ENCODE data around the gene ZNF277.

Gene ZNF277

DNA sequence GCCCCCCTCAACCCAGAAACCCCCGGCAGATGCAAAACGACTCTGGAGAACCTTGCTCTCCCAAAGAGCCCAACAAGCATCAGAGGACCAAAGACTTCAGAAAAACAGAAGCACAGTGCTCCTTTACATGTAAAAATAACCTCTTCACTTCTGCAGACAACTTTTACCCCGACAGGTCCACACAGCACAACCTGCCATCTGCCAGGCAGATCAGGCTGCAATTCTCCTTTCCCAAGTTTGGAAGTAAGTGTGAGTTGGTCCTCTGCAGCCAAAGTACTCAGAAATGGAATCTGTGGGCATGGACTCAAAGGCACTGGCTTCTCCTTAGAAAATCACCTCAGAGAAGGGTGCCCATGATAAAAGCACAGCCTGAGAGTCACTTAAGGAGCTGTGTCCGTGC, 26.3 kb upstream of the ZNF277 start:
- TF ChIP-seq FOXM1 (IDR thresholded peaks at IDR 0.05; ENCODE audit: borderline replicate concordance, low read depth) (no peak), TAF1 (IDR thresholded peaks at IDR 0.05; ENCODE audit: low read depth) (no peak), TCF12 (IDR thresholded peaks at IDR 0.05; ENCODE audit: low read depth) (no peak), ZBTB7A (IDR thresholded peaks at IDR 0.05; ENCODE audit: low read depth) (no peak), EP300 (IDR thresholded peaks at IDR 0.05; ENCODE audit: borderline replicate concordance) (no peak), EGR1 (IDR thresholded peaks at IDR 0.05) (no peak), TEAD4 (IDR thresholded peaks at IDR 0.05) (no peak), RAD21 (IDR thresholded peaks at IDR 0.05; ENCODE audit: low read depth) (no peak), CREB1 (IDR thresholded peaks at IDR 0.05; ENCODE audit: low read depth) (no peak), CEBPB (IDR thresholded peaks at IDR 0.05) (no peak), NFIC (IDR thresholded peaks at IDR 0.05) (no peak), YY1 (IDR thresholded peaks at IDR 0.05; ENCODE audit: low read depth) (no peak)
- TF ChIP-seq, protein P1, sequence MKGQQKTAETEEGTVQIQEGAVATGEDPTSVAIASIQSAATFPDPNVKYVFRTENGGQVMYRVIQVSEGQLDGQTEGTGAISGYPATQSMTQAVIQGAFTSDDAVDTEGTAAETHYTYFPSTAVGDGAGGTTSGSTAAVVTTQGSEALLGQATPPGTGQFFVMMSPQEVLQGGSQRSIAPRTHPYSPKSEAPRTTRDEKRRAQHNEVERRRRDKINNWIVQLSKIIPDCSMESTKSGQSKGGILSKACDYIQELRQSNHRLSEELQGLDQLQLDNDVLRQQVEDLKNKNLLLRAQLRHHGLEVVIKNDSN (IDR thresholded peaks at IDR 0.05): no peak
- TF ChIP-seq, protein P2, sequence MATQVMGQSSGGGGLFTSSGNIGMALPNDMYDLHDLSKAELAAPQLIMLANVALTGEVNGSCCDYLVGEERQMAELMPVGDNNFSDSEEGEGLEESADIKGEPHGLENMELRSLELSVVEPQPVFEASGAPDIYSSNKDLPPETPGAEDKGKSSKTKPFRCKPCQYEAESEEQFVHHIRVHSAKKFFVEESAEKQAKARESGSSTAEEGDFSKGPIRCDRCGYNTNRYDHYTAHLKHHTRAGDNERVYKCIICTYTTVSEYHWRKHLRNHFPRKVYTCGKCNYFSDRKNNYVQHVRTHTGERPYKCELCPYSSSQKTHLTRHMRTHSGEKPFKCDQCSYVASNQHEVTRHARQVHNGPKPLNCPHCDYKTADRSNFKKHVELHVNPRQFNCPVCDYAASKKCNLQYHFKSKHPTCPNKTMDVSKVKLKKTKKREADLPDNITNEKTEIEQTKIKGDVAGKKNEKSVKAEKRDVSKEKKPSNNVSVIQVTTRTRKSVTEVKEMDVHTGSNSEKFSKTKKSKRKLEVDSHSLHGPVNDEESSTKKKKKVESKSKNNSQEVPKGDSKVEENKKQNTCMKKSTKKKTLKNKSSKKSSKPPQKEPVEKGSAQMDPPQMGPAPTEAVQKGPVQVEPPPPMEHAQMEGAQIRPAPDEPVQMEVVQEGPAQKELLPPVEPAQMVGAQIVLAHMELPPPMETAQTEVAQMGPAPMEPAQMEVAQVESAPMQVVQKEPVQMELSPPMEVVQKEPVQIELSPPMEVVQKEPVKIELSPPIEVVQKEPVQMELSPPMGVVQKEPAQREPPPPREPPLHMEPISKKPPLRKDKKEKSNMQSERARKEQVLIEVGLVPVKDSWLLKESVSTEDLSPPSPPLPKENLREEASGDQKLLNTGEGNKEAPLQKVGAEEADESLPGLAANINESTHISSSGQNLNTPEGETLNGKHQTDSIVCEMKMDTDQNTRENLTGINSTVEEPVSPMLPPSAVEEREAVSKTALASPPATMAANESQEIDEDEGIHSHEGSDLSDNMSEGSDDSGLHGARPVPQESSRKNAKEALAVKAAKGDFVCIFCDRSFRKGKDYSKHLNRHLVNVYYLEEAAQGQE (IDR thresholded peaks at IDR 0.05; ENCODE audit: low read depth): no peak
- TF ChIP-seq, protein P3, sequence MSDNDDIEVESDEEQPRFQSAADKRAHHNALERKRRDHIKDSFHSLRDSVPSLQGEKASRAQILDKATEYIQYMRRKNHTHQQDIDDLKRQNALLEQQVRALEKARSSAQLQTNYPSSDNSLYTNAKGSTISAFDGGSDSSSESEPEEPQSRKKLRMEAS (IDR thresholded peaks at IDR 0.05): no peak

DNA sequence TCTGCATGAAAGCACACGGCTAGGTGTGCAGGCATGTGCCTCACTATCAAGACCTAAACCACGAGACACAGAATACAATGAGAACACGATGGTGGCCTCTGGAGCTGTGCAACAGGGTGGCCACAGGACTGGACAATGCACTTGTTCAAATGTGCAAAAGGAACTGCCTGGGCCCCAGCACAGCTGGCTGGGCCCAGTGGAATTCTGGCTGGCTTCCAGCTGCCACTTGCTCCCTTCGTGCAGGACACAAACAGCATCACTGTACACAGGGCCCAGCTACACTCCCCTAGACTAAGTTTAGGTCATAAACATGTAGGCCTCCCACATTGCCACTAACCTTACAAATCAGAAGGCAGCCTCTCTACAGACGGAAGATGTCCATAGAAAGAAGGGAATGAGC, 23.7 kb upstream of the ZNF277 start:
- no peak for TF ChIP-seq YY1 (IDR thresholded peaks at IDR 0.05; ENCODE audit: low read depth)
- TF ChIP-seq TCF12 (IDR thresholded peaks at IDR 0.05; ENCODE audit: low read depth): no peak
- no peak for TF ChIP-seq EGR1 (IDR thresholded peaks at IDR 0.05)
- TF ChIP-seq, protein P3 (IDR thresholded peaks at IDR 0.05): no peak

DNA sequence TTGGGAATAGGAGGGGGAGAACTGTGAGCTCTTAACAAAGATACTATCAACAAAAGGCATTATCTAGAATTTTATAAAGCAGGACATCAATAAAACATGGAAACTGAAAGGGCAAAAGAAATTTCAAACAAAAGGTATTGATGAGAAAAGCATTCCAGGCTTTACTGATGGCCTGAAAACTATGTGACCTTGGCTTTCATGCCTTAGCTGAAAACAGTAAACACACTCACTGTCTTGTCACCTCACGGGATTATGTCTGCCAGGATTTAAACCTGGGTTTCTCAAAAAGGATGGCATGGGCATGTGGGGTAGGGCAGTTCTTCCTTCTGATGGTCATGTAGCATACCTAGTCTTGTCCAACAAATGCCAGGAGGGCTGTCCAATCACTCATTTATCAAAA, 23.2 kb upstream of the ZNF277 start:
- TF ChIP-seq, protein P3 (IDR thresholded peaks at IDR 0.05): no peak
- TF ChIP-seq, protein P2 (IDR thresholded peaks at IDR 0.05; ENCODE audit: low read depth): no peak
- TF ChIP-seq RAD21 (IDR thresholded peaks at IDR 0.05; ENCODE audit: low read depth): no peak
- no peak for TF ChIP-seq CREB1 (IDR thresholded peaks at IDR 0.05; ENCODE audit: low read depth)
- no peak for TF ChIP-seq EGR1 (IDR thresholded peaks at IDR 0.05)
- no peak for TF ChIP-seq FOXM1 (IDR thresholded peaks at IDR 0.05; ENCODE audit: borderline replicate concordance, low read depth)
- TF ChIP-seq, protein P1 (IDR thresholded peaks at IDR 0.05): no peak
- no peak for TF ChIP-seq TCF12 (IDR thresholded peaks at IDR 0.05; ENCODE audit: low read depth)
- TF ChIP-seq YY1 (IDR thresholded peaks at IDR 0.05; ENCODE audit: low read depth): no peak
- no peak for TF ChIP-seq TEAD4 (IDR thresholded peaks at IDR 0.05)
- no peak for TF ChIP-seq CEBPB (IDR thresholded peaks at IDR 0.05)
- TF ChIP-seq EP300 (IDR thresholded peaks at IDR 0.05; ENCODE audit: borderline replicate concordance): no peak
- no peak for TF ChIP-seq TAF1 (IDR thresholded peaks at IDR 0.05; ENCODE audit: low read depth)
- TF ChIP-seq NFIC (IDR thresholded peaks at IDR 0.05): no peak
- TF ChIP-seq ZBTB7A (IDR thresholded peaks at IDR 0.05; ENCODE audit: low read depth): no peak

DNA sequence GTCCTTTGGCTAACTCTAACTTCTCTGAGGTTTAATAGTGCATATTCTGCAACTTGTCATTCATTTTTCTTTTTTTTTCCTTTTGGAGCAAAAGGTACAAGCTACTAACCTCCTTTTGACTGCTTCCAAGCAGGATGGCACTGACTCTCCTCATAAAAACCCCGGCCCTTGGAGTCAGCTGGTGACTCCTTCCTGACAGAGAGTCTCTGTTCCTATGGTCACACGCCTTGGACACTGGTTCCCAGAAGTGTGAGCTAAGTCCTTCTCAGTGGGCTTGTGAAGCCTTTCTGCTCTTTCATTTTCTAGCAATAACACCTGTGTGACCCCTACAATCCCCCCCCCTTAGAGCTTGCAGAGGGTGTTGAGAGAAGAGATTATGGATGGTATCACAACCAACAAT, 22.0 kb upstream of the ZNF277 start:
- TF ChIP-seq, protein P3 (IDR thresholded peaks at IDR 0.05): no peak
- TF ChIP-seq TAF1 (IDR thresholded peaks at IDR 0.05; ENCODE audit: low read depth) (no peak), YY1 (IDR thresholded peaks at IDR 0.05; ENCODE audit: low read depth) (no peak), CEBPB (IDR thresholded peaks at IDR 0.05) (no peak), FOXM1 (IDR thresholded peaks at IDR 0.05; ENCODE audit: borderline replicate concordance, low read depth) (no peak), RAD21 (IDR thresholded peaks at IDR 0.05; ENCODE audit: low read depth) (no peak), EP300 (IDR thresholded peaks at IDR 0.05; ENCODE audit: borderline replicate concordance) (no peak), TCF12 (IDR thresholded peaks at IDR 0.05; ENCODE audit: low read depth) (no peak)
- TF ChIP-seq, protein P2 (IDR thresholded peaks at IDR 0.05; ENCODE audit: low read depth): no peak
- TF ChIP-seq, protein P1 (IDR thresholded peaks at IDR 0.05): no peak
